HG02623 (cell line): ENCODE results near the gene DNAH11.
"Not testable (repeated sequence)": the region's sequence is repeated elsewhere in the genome, so short reads cannot be mapped to it uniquely, and the experiment has no call there.

Source experiments
- ATAC-seq: cut with Tn5 transposase; IDR thresholded peaks from one replicate; pipeline ENCODE4 v1.9.1; 2021; ENCODE audit warnings: moderate library complexity; ENCODE audit not compliant: unreplicated experiment

Gene DNAH11, protein sequence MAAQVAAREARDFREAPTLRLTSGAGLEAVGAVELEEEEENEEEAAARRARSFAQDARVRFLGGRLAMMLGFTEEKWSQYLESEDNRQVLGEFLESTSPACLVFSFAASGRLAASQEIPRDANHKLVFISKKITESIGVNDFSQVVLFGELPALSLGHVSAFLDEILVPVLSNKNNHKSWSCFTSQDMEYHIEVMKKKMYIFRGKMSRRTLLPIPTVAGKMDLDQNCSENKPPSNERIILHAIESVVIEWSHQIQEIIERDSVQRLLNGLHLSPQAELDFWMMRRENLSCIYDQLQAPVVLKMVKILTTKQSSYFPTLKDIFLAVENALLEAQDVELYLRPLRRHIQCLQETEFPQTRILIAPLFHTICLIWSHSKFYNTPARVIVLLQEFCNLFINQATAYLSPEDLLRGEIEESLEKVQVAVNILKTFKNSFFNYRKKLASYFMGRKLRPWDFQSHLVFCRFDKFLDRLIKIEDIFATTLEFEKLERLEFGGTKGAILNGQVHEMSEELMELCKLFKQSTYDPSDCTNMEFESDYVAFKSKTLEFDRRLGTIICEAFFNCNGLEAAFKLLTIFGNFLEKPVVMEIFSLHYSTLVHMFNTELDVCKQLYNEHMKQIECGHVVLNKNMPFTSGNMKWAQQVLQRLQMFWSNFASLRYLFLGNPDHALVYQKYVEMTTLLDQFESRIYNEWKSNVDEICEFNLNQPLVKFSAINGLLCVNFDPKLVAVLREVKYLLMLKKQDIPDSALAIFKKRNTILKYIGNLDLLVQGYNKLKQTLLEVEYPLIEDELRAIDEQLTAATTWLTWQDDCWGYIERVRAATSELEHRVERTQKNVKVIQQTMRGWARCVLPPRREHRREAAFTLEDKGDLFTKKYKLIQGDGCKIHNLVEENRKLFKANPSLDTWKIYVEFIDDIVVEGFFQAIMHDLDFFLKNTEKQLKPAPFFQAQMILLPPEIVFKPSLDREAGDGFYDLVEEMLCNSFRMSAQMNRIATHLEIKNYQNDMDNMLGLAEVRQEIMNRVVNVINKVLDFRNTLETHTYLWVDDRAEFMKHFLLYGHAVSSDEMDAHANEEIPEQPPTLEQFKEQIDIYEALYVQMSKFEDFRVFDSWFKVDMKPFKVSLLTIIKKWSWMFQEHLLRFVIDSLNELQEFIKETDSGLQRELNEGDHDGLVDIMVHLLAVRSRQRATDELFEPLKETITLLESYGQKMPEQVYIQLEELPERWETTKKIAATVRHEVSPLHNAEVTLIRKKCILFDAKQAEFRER (N-terminal part only)

DNA sequence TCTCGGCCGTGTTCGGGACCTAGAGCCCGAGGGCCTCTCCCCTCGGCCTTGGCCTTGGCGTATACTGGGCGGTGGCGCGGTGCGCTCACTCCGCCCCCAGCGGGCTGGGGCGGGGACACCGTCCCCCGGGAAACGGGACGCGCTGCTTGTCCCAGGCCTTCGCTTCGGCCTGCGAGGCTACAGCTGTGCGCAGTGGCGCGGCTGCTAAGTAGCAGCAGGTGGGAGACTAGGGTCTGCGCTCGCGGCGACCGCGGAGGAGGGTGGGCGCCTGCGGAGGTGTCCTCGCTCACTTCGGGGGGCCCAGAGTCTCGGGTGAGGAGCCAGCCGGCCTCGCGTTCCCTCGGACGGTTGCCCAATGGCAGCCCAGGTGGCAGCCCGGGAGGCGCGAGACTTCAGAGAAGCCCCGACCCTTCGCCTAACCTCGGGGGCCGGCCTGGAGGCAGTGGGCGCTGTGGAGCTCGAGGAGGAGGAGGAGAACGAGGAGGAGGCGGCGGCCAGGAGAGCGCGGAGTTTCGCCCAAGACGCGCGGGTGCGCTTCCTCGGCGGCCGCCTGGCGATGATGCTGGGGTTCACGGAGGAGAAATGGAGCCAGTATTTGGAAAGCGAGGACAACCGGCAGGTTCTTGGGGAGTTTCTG, at the start of gene DNAH11:
DNAH11 (plus strand) TSS at position 149 of the 637 bp plus-strand sequence; CDS start at position 356, 207 bp downstream.
- ATAC-seq = no peak

DNA sequence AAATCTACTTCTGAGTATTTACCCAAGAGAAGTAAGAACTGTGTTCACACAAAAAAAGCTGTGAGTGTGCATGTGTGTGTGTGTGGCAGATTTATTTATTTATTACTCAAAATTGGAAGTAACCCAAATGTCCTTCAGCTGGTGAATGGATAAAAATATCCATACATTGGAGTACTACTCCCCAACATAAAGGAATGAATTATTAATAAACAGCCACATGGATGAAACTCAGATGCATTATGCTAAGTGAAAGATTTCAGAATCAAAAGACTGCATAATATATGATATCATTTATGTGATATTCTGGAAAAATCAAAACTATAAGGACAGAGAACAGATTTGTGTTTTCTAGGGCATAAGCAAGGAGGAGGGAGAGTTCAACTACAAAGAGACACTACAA, 47.1 kb upstream of the DNAH11 start:
- ATAC-seq = no peak

DNA sequence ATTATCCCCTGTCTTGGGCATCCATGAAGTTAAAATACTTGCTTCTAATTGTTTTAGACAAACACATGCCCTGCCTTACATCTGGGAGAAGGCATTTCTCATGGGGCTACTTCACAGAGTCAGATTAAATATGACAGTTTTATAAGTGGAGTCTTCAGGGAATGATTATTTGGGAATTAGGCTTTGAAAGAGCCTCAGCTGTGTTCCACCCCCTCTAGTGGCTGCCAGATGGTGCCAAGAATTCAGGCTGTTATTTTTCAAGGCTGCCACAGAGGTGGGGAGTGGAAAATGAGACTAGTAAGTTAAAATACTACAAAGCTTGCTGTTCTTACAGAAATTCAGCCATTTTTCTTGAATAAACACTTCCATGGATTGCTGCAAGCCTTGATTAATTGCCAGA, 45.8 kb upstream of the DNAH11 start:
- no peak for ATAC-seq

DNA sequence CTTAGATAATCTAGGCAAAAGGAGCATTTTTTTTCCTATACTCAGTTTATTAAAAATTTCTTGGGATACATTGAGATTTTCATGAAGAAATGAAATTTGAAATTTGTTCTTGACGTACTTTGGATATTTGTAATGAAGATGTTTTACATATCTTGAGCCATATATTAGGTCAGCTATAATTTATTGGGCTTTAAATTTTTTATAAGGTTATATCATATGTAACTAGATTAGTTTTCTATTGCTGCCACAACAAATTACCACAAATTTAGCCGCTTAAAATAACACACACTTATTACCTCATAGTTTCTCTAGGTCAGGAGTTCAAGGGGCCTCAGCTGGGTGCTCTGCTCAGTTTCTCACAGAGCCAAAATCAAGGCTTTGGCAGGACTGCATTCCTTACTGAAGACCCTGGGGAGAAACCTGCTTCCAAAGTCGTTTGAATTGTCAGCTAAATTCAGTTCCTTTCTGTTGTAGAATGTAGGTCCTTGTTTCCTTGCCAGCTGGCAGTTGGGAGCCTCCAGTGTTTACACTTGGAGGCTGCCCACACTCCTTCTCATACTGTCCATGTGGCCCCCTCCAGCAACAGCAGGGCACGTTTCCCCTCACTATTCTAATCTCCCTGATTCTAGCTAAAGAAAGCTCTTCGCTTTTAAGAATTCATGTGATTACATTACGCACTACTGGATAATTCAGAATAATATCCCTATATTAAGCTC, 42.6 kb upstream of the DNAH11 start:
- ATAC-seq = no peak

DNA sequence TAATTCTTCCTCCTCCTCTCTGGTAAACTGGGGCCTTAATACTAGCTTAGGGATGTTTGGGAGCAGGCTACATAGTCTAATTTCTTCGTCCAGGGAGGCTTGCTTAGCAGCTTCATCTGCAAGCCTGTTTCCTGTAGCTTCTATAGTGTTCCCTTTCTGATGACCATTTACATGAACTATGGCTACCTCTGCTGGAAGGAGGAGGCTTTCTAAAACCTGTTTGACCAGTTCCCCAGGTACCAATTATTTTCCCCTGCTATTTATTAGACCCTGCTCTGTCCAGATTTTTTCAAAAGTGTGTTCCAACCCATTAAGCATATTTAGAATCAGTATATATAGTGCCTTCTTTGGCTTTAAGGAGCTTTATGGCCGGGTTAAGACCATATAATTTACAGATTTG, 38.8 kb upstream of the DNAH11 start:
- ATAC-seq = no peak

DNA sequence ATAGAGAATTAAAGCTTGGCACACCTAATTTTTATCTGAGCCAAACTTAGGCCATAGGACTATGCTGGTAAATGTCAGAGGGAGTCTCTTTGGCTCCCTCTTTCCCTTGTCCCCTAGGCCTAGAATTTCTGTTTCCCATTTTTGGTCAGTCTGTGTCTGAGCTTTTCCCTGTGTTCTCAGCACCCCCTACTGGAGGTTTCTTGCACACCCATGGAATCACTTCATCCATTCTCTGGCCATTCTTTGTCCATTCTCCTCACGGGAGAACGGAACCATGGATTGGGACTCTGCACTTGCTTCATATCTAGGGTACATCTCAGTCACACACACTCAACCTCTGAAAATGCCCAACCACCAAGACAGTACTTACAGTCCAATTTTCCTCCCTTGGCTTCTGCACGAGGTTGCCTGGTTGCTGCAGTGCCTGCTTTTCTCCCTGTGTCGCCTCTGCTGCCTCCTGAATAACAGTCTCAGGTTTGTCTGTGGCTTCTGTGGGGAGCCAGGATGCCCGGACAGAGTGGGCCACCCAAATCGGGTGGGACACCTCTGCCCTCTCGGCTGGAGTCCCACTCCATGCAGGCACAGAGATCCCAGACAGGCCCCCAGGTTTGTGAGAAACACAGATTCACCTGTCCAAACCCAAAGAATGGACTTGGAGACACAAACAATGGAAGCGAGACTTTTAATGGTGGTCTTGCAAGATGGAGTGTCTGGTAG, 35.1 kb upstream of the DNAH11 start:
- ATAC-seq = no peak

DNA sequence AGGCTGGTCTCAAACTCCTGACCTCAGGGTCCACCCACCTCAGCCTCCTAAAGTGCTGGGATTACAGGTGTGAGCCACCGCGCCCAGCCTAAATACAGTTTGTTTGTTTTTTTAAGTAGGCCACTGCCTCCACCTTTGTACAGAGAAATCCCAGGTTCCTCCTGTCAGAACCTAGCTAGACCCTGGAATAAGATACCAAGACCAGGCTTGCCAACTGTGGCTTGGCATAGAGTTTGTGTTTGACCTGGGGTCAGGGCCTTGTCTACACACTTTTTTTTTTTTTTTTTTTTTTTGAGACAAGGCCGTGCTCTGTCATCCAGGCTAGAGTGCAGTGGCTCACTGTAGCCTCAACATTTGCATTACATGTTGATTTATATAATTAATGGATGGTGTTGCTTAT, 34.3 kb upstream of the DNAH11 start:
- no peak for ATAC-seq

DNA sequence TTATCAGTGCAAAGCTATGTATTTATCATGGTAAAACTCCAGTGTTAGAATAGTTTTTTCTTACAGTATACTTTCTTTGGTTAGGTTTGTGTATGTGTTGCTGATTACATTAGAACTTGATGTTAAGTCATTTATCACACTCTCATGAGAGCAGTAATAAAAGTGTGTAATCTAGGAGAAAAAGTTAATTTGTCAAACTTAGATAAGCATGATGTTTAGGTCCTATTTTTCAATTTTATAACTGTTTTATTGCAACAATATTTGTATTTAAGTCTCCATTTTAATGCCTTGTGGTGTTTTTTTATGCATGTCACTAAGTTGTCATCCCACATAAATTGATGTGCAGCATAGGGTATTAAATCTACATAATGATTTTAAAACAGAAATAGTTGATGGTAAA, 28.8 kb upstream of the DNAH11 start:
- no peak for ATAC-seq

DNA sequence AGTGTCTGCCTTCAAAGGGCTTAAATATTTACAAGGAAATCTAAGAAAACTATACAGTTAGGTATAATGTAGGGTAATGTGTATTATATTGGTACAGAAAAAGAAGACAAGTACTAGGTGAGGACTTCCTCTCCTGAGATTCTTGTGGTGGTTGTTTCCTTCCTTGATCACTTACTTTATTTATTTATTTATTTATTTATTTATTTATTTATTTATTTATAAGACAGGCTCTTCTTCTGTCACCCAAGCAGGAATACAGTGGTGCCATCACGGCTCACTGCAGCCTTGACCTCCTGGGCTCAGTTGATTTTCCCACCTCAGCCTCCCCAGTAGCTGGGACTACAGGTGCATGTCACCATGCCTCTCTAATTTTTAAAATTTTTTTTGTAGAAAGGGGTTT, 18.2 kb upstream of the DNAH11 start:
- ATAC-seq = no peak

DNA sequence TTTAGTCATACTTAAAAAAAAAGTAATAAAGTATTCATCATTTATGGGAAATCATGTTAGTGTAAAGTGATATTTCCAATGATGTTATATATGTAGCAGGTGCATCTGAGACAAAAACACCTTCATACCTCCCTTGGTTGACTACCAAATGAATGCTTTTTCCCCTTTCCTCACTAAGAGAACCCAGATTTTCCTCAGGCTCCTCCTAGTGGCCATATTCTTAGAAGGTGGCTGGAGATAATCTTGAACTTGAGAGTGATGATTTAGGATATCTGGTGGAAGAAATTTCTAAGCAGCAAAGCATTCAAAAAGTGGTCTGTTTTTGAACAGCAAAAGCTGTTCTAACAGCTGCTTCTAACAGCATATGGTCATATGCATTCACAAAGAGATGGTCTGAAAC, 16.8 kb upstream of the DNAH11 start:
- ATAC-seq = no peak

DNA sequence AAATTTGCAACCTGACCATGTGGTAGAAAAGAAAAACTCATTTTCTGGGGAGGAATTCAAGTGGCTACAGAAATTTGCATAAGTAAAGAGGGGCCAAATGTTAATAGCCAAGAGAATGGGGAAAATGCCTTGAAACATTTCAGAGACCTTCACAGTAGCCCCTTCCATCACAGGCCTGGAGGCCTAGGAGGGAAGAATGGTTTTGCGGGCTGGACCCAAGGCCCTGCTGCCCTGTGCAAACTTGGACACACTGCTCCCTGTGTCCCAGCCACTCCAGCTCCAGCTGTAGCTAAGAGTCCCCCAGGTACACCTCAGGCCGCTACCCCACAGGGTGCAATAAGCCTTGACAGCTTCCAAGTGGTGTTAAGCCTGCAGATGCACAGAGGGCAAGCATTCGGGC, 16.4 kb upstream of the DNAH11 start:
- no peak for ATAC-seq

DNA sequence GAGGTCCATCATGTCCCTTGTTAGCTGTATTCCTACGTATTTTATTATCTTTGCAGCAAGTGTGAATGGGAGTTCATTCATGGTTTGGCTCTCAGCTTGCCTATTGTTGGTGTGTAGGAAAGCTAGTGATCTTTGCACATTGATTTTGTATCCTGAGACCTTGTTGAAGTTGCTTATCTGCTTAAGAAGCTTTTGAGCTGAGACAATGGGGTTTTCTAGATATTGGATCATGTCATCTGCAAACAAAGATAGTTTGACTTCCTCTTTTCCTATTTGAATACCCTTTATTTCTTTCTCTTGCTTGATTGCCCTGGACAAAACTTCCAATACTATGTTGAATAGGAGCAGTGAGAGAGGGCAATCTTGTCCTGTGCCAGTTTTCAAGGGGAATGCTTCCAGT, 10.4 kb upstream of the DNAH11 start:
- not testable (repeated sequence) for ATAC-seq

DNA sequence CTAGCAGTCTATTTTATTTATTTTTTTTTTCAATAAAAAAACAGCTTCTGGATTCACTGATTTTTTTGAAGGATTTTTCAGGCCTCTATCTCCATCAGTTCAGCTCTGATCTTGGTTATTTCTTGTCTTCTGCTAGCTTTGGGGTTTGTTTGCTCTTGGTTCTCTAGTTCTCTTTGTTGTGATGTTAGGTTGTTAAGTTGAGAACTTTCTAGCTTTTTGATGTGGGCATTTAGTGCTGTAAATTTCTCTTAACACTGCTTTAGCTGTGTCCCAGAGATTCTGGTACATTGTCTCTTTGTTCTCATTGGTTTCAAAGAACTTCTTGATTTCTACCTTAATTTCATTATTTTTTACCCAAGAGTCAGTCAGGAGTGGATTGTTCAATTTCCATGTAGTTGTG, 9.2 kb upstream of the DNAH11 start:
- ATAC-seq = not testable (repeated sequence)

DNA sequence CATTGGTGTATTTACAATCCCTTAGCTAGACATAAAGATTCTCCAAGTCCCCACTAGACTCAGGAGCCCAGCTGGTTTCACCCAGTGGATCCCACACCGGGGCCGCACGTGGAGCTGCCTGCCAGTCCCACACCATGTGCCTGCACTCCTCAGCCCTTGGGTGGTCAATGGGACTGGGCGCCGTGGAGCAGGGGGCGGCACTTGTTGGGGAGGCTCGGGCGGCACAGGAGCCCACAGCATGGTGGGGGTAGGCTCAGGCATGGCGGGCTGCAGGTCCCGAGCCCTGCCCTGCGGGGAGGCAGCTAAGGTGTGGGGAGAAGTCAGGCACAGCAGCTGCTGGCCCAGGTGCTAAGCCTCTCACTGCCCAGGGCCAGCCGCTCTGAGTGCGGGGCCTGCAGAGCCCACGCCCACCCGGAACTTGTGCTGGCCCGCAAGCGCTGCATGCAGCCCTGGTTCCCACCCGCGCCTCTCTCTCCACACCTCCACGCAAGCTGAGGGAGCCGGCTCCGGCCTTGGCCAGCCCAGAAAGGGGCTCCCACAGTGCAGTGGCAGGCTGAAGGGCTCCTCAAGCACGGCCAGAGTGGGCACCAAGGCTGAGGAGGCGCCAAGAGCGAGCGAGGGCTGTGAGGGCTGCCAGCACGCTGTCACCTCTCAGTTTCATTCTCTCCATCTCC, 6.3 kb upstream of the DNAH11 start:
- ATAC-seq = not testable (repeated sequence)

DNA sequence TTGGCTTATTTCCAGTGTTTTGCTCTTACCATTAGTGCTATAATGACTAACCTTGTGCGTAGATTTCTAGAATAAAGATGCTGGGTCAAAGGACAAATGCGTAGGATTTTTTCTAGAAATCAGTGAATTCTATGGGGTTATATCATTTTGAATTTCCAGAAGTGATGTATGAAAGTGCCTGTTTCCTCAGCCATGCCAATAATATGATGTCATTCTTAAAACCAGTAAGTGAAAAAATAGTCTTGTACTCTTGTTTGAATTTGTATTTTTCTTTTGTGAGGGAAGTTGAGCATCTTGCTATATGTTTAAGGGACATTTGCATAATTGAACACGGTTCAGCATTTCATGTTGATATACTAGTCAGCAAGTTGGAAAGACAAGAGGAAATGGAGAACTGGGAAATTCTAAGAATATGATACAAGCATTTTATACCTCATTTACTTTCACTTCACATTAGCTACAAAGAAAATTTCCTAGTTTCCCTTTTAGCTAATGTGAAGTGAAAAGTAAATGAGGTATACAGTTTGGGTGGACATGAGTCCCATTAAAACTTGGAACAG, 3.8 kb upstream of the DNAH11 start:
- ATAC-seq = no peak

DNA sequence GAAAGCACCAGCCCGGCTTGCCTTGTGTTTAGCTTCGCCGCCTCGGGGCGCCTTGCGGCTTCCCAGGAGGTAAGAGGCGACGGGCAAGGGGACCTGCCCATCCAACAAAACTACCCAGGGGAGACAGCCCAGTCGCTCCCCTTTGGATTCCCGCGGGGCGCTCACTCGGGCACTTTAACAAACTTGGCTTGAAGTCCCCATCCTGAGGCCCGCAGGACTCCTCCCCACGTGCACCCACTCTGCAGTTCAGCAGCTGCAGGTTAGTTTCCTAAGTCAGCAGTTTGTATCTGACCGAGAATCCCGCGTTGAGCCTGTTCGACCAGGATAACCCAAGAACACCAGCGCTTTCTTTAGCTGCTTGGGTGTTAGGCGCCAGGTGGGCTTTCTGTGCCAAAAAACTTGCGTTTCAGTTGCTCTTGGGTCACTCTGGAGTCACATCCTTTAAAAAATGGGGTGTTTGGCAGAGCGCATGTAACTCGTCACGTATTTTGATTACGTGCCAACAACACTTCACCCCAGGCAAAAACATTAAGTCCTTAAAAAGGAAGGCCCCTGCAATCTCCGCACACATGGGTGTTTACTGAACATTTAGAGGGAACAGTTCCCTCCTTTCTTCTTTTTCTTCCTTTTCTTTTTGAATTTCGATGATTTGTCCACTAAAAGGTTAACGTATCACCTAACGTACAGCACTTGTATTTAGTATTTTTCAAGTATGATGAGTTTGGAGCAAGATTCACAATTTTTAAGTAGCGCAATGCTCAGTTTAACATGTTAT, 876 bp downstream of the DNAH11 start:
- ATAC-seq = no peak

DNA sequence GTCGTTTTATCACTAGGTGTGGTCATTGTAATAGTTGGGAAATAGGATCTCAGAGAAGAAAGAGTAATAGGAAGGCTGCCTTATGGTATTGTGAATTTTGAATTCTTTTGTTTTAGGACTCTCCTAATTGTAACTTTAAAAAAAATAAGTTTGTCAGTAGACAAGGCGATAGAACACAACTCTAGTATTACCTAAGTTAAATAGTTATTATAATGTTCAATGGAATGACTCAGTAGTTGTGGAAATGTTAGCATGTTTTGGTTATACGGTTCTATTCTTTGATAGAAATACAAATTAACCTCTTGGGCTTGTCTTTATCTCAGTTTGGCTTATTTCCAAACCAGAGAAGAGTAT, 1.4 kb downstream of the DNAH11 start:
- no peak for ATAC-seq

DNA sequence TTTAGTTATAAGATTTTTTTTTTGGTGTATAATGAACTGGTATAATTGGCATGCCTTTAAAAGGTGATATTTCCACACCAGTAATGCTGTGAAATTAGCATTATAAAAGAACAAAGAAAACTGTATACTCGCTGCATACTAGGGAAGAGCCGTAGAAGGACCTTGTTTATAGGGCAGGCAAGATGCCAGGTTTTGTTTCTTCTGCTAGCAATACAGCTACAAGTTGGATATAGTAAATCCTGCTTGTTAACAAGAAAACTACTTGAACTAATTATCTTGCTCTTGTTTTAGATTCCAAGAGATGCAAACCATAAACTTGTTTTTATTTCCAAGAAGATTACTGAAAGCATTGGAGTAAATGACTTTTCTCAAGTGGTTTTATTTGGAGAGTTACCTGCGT, 1.9 kb downstream of the DNAH11 start:
- no peak for ATAC-seq
